ENCODE measurements around the gene ACTR2. TPM values are rescaled to one million over a fixed set of nuclear protein-coding genes. Genes with fewer than 3 reads are reported as not detected.
"Not testable (repeated sequence)": the region's sequence is repeated elsewhere in the genome, so short reads cannot be mapped to it uniquely, and the experiment has no call there.

ACTR2 gene
- total and polyA plus RNA-seq, 8 donors = 16.8 to 187 (median 59.4) TPM

DNA sequence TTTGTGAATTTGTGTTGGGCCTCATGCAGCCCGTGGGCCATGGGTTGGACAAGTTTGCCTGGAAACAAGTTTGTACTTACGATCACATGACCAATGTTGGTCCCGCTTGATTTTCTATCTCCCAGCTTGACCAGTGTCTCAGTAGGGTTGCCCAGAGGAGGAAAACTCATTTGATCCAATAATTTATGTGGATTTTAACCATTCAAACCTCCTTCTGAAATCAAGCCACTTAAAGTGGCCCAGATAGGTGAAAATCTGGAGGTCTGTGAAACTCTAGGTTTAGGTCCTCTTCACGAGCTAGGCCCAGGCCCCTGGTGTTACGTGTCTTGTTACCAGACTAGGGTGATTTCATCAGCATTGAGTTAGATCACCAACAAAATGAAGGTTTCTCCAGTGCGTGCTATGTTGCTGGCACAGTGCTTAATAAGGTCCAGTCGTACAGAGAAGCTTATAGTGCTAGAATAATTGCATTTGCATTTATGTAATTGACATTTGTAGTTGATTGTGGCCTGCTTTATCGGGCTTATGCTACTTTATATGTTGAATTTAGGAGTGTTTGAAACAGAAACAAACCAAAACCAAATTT is 4.4 kb downstream of the ACTR2 start:
- WGBS, 5 donors = 61 to 71% (median 68%) methylated on average over 8 of the region's 8 CpGs
- Histone ChIP-seq H3K9me3 (no peaks in the 10 kb centered on the region), H3K27ac (peak overlapping the region; percentile 1 to 69 (median 55)), H3K4me3 (no peak overlapping the region), H3K36me3 (peaks cover 0 to 8% (median 5%) of the 10 kb centered on the region in 4 donors), H3K27me3 (no peaks in the 10 kb centered on the region), H3K4me1 (peaks cover 31 to 86% (median 65%) of the 10 kb centered on the region in 4 donors)
- intact Hi-C loops (cut with DNase I; ENCODE audit: low total_unique reads) = no loop called here
- peak in 1 of 2 donors; percentile 9 for DNase-seq
- TF ChIP-seq CTCF (IDR thresholded peaks at IDR 0.05) (no peak), EP300 (IDR thresholded peaks at IDR 0.05) (no peak), POLR2AphosphoS5 (IDR thresholded peaks at IDR 0.05) (no peak), POLR2A (IDR thresholded peaks at IDR 0.05) (no peak)

GRCh38 chr2:65232636-65233035 is 5.0 kb downstream of the ACTR2 start:
- Histone ChIP-seq H3K27me3 (no peaks in the 10 kb centered on the region), H3K9me3 (no peaks in the 10 kb centered on the region), H3K27ac (peak overlapping the region in 4 of 5 donors; percentile 42 to 69 (median 61)), H3K36me3 (peaks cover 0 to 8% (median 5%) of the 10 kb centered on the region in 4 donors), H3K4me1 (peaks cover 31 to 91% (median 68%) of the 10 kb centered on the region in 4 donors), H3K4me3 (no peak overlapping the region)
- intact Hi-C loops (cut with DNase I; ENCODE audit: low total_unique reads) = no loop called here
- DNase-seq = no peak
- TF ChIP-seq POLR2A (IDR thresholded peaks at IDR 0.05) (no peak), EP300 (IDR thresholded peaks at IDR 0.05) (no peak), POLR2AphosphoS5 (IDR thresholded peaks at IDR 0.05) (no peak), CTCF (IDR thresholded peaks at IDR 0.05) (no peak)
- 61 to 79% (median 67%) methylated on average over 2 of the region's 2 CpGs for WGBS, 5 donors

DNA sequence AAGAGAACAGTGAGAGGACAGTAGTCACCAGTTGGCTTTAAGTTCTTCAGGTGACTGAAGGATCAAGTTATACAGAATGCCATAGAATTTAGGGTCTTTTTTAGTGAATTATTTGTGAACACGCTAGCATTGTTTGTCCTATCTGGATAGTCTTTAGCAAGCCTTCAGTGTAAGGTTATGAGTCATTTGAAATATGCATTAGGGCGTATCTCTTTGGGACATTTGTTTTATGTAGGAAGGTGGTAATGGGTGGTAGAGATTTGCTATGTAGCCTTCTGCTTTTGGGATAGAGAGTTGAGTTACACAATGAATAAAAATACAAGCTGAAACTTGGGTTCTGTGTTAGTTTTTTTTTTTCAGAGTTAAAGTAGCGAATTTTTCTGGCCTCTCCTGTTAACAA is 13.0 kb downstream of the ACTR2 start:
- Histone ChIP-seq H3K9me3 (no peaks in the 10 kb centered on the region), H3K27ac (no peak overlapping the region), H3K27me3 (no peaks in the 10 kb centered on the region), H3K4me1 (peaks cover 0 to 58% (median 16%) of the 10 kb centered on the region in 4 donors), H3K4me3 (no peak overlapping the region), H3K36me3 (peaks cover 9 to 43% (median 39%) of the 10 kb centered on the region in 4 donors)
- no peak for DNase-seq
- no peak for TF ChIP-seq CTCF (IDR thresholded peaks at IDR 0.05)
- WGBS, 5 donors = 66 to 78% (median 70%) methylated on average over 3 of the region's 3 CpGs
- intact Hi-C loops (cut with DNase I; ENCODE audit: low total_unique reads) = no loop called here

- DNase-seq; H3K27me3 ChIP-seq; intact Hi-C loops (cut with DNase I; ENCODE audit: low total_unique reads); H3K9me3 ChIP-seq; H3K27ac ChIP-seq; H3K4me3 ChIP-seq: not testable (repeated sequence)
- H3K36me3 ChIP-seq = peaks cover 16 to 74% (median 62%) of the 10 kb centered on the region in 4 donors
- 68 to 75% (median 70%) methylated on average over 2 of the region's 2 CpGs for WGBS, 5 donors
- peaks cover 0 to 28% (median 4%) of the 10 kb centered on the region in 4 donors for H3K4me1 ChIP-seq
Measured at GRCh38 chr2:65244452-65244851, 16.8 kb downstream of the ACTR2 start.

DNA sequence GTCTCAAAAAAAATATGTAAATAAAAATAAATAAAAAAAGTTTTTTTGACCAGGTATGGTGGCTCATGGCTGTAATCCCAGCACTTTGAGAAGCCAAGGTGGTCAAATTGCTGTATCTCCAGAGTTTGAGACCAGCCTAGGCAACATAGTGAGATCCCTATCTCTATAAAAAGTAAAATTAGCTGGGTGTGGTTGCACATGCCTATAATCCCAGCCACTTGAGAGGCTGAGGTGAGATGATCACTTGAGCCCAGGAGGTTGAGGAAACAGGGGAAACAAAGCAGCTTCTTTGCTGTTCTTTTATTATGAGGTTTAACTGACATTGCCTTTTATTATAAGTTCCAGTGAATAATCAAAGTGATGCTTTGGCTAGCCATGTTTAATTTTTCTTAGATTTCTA is 25.0 kb downstream of the ACTR2 start:
- intact Hi-C loops (cut with DNase I; ENCODE audit: low total_unique reads) = no loop called here
- Histone ChIP-seq H3K27ac (no peak overlapping the region), H3K4me1 (no peaks in the 10 kb centered on the region), H3K9me3 (no peaks in the 10 kb centered on the region), H3K27me3 (no peaks in the 10 kb centered on the region), H3K4me3 (no peak overlapping the region), H3K36me3 (peaks cover 16 to 95% (median 80%) of the 10 kb centered on the region in 4 donors)
- no peak for TF ChIP-seq POLR2A (IDR thresholded peaks at IDR 0.05)
- TF ChIP-seq POLR2AphosphoS5 (IDR thresholded peaks at IDR 0.05) = no peak
- no peak for TF ChIP-seq EP300 (IDR thresholded peaks at IDR 0.05)
- no peak for TF ChIP-seq CTCF (IDR thresholded peaks at IDR 0.05)
- no peak for DNase-seq
